ENCODE measurements around the gene NT5DC2.

- TF ChIP-seq CTCF (IDR thresholded peaks at IDR 0.05) (no peak), POLR2AphosphoS5 (IDR thresholded peaks at IDR 0.05) (no peak), POLR2A (IDR thresholded peaks at IDR 0.05) (no peak)
Measured at GRCh38 chr3:52520716-52521487, 12.8 kb downstream of the NT5DC2 start.
